Colonic mucosa (tissue), 4 donors: Measurements from ENCODE around the gene SFXN1. TPM values are rescaled to one million over a fixed set of nuclear protein-coding genes. Genes with fewer than 3 reads are reported as not detected.

Source experiments
- DNase-seq: peaks from one replicate; pipeline ENCODE4 v3.0.0-alpha.2; 2020
- H3K27ac ChIP-seq: fragments of 200-600 bp; one replicate; pipeline ENCODE4 v1.8.0; 2021
- H3K27me3 ChIP-seq: fragments of 200-600 bp; one replicate; pipeline ENCODE4 v1.8.0; 2021
- H3K36me3 ChIP-seq: fragments of 200-600 bp; one replicate; pipeline ENCODE4 v1.8.0; 2021
- H3K4me1 ChIP-seq: fragments of 200-600 bp; one replicate; pipeline ENCODE4 v1.8.0; 2021; ENCODE audit warnings: mild to moderate bottlenecking
- H3K4me3 ChIP-seq: fragments of 200-600 bp; one replicate; pipeline ENCODE4 v1.8.0; 2021
- H3K9ac ChIP-seq, 2 donors: one replicate each; pipeline ENCODE4 v1.7.0; 2013; ENCODE audit warnings: control low read depth in 2 of 2, low read depth in 2 of 2, low read length in 2 of 2
- H3K9me3 ChIP-seq: fragments of 200-600 bp; one replicate; pipeline ENCODE4 v1.8.0; 2021
- CTCF ChIP-seq: fragments of 200-600 bp; IDR thresholded peaks from one replicate; pipeline ENCODE4 v1.8.0; 2022; ENCODE audit warnings: antibody characterized with exemption, mild to moderate bottlenecking
- intact Hi-C: fragments of 100-400 bp; cut with DNase I; formaldehyde crosslinking; loops from one replicate; pipeline ENCODE4 v1.14.1; 2022
- total RNA-seq, 2 donors: library from RNA; stranded (reverse); fragmentation: NEBNext Ultra II Directional in 1 of 2; extraction: Animal tissue kit (Norgen Biotek cat#: 25700) in 1 of 2; gene quantifications; one replicate each; pipeline ENCODE4 v1.2.1, GENCODE V29; 2021
- donor health status: healthy.
- donor health status: DM: no; HTN: no; CAD: no.
- donor health status: DM: no; HTN: no; CAD: no.

The SFXN1 gene
- total RNA-seq, 2 donors from 2014 or later = 71.9 to 95.7 TPM

GRCh38 chr5:175467983-175468690 is 10.2 kb upstream of the SFXN1 start:
- Histone ChIP-seq H3K36me3 (no peaks in the 10 kb centered on the region), H3K4me1 (no peaks in the 10 kb centered on the region), H3K9me3 (no peaks in the 10 kb centered on the region), H3K27ac (no peak overlapping the region), H3K4me3 (no peak overlapping the region), H3K9ac (no peak overlapping the region), H3K27me3 (no peaks in the 10 kb centered on the region)
- no peak for TF ChIP-seq CTCF
- intact Hi-C loops = no loop called here
- DNase-seq = no peak

- Histone ChIP-seq H3K27me3 (no peaks in the 10 kb centered on the region), H3K9me3 (no peaks in the 10 kb centered on the region), H3K9ac (no peak overlapping the region), H3K4me3 (no peak overlapping the region), H3K4me1 (no peaks in the 10 kb centered on the region), H3K36me3 (no peaks in the 10 kb centered on the region), H3K27ac (no peak overlapping the region)
- DNase-seq = no peak
- intact Hi-C loops = no loop called here
- TF ChIP-seq CTCF = no peak
Measured at GRCh38 chr5:175468892-175469291, 9.5 kb upstream of the SFXN1 start.

- DNase-seq = no peak
- Histone ChIP-seq H3K27ac (no peak overlapping the region), H3K9ac (no peak overlapping the region), H3K9me3 (no peaks in the 10 kb centered on the region), H3K4me1 (no peaks in the 10 kb centered on the region), H3K4me3 (no peak overlapping the region), H3K36me3 (no peaks in the 10 kb centered on the region), H3K27me3 (no peaks in the 10 kb centered on the region)
- intact Hi-C loops = no loop called here
- no peak for TF ChIP-seq CTCF
Measured at GRCh38 chr5:175469916-175470315, 8.4 kb upstream of the SFXN1 start.

GRCh38 chr5:175470781-175471180 is 7.6 kb upstream of the SFXN1 start:
- Histone ChIP-seq H3K4me1 (no peaks in the 10 kb centered on the region), H3K4me3 (no peak overlapping the region), H3K27ac (no peak overlapping the region), H3K9me3 (no peaks in the 10 kb centered on the region), H3K36me3 (no peaks in the 10 kb centered on the region), H3K9ac (no peak overlapping the region), H3K27me3 (no peaks in the 10 kb centered on the region)
- DNase-seq = no peak
- intact Hi-C loops = no loop called here
- TF ChIP-seq CTCF = no peak

GRCh38 chr5:175471196-175471595 is 7.2 kb upstream of the SFXN1 start:
- H3K27me3 ChIP-seq = no peaks in the 10 kb centered on the region
- no peak for TF ChIP-seq CTCF
- no peak for DNase-seq
- no peaks in the 10 kb centered on the region for H3K4me1 ChIP-seq
- no peak overlapping the region for H3K27ac ChIP-seq
- H3K9me3 ChIP-seq = no peaks in the 10 kb centered on the region
- H3K4me3 ChIP-seq = no peak overlapping the region
- intact Hi-C loops = no loop called here
- no peaks in the 10 kb centered on the region for H3K36me3 ChIP-seq
- no peak overlapping the region for H3K9ac ChIP-seq
